Hippocampal formation (tissue), 2 donors: ENCODE results near the gene CELSR2.

Source experiments
- DNase-seq, 2 donors: peaks; one replicate each; lab custom pipeline; 2025; lab: John Stamatoyannopoulos, UW

Gene CELSR2

GRCh38 chr1:109306832-109307273, 57.5 kb downstream of the CELSR2 start, which contains the start of gene MYBPHL:
MYBPHL (minus strand) TSS chr1:109307011; CDS start chr1:109306991, 20 bp downstream.
- no peak for DNase-seq

- peak in 1 of 2 donors; percentile 58 for DNase-seq
These were observed 58.1 kb downstream of the CELSR2 start for GRCh38 chr1:109307274-109308021.

- DNase-seq, result no peak
These were observed 60.0 kb downstream of the CELSR2 start for GRCh38 chr1:109309347-109309746.

GRCh38 chr1:109312246-109312645, 62.9 kb downstream of the CELSR2 start:
- DNase-seq, result peak in 1 of 2 donors; percentile 68

GRCh38 chr1:109312978-109313775, 63.8 kb downstream of the CELSR2 start:
- DNase-seq, result peak; percentile 81 to 88

- DNase-seq, result no peak
These were observed 65.5 kb downstream of the CELSR2 start for GRCh38 chr1:109314795-109315194.

GRCh38 chr1:109315288-109315687, 65.9 kb downstream of the CELSR2 start:
- DNase-seq, result no peak

GRCh38 chr1:109316506-109316905, 67.2 kb downstream of the CELSR2 start:
- DNase-seq, result no peak

- no peak for DNase-seq
These were observed 69.8 kb downstream of the CELSR2 start for GRCh38 chr1:109319114-109319513.

- peak in 1 of 2 donors; percentile 25 for DNase-seq
These were observed 73.6 kb downstream of the CELSR2 start for GRCh38 chr1:109322974-109323373.
